ENCODE measurements around the gene CHCHD2. TPM values are rescaled to one million over a fixed set of nuclear protein-coding genes. Genes with fewer than 3 reads are reported as not detected.

CHCHD2 gene
- total and polyA plus RNA-seq, 2 of the 13 experiments (the other 11 are each of a cell fraction or from before 2014, with no cell fraction given) = 330 to 572 TPM

DNA sequence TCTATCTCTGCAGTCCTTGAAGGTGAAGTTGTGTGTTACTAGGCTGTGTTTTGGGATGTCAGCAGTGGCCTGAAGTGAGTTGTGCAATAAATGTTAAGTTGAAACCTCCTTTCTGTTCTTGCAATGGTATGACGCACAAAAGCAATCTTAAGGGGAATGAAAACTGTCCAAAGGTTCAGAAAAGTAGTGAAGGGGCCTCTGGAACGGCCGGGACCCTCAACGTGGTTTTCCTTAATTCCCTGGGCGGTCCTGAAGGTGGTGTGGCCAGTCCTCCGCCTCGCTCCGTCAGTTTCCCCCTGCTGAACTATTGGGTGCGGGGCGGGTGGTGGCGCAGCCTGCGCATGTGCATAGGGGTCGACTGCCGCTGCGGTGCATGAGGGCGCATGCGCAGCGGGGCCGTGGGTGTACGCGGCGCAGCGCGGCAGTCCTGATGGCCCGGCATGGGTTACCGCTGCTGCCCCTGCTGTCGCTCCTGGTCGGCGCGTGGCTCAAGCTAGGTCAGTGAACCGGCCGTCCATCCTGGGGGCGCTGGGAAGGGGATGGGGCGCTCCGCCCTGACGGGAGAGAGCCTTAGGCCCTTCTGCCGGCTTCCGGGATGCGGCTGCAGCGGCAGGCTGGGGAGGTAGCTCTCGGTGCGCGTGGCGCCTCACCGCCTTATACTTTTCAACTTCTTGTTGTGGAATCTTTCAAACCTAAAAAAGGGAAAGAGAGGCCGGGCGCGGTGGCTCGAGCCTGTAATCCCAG lies 42.2 kb downstream of the CHCHD2 start, which contains the start of gene SUMF2 (continued):
- TF ChIP-seq, protein P1, sequence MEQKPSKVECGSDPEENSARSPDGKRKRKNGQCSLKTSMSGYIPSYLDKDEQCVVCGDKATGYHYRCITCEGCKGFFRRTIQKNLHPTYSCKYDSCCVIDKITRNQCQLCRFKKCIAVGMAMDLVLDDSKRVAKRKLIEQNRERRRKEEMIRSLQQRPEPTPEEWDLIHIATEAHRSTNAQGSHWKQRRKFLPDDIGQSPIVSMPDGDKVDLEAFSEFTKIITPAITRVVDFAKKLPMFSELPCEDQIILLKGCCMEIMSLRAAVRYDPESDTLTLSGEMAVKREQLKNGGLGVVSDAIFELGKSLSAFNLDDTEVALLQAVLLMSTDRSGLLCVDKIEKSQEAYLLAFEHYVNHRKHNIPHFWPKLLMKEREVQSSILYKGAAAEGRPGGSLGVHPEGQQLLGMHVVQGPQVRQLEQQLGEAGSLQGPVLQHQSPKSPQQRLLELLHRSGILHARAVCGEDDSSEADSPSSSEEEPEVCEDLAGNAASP (CRISPR knock-in tag; IDR thresholded peaks at IDR 0.05; ENCODE audit: borderline replicate concordance) = no peak; the same call in 1 of the 2 replicates
- TF ChIP-seq FOXA1 (IDR thresholded peaks at IDR 0.05) = no peak
- 0 out of 2 replicates have a peak, but pooled peaks have one; percentile 30 for TF ChIP-seq FOXA1 (CRISPR knock-in tag; IDR thresholded peaks at IDR 0.05)
- peak; percentile 97 for TF ChIP-seq ZBTB38 (CRISPR knock-in tag; IDR thresholded peaks at IDR 0.05)
- TF ChIP-seq JUNB (CRISPR knock-in tag; IDR thresholded peaks at IDR 0.05; ENCODE audit: borderline replicate concordance) = no peak
- peak; percentile 97 for TF ChIP-seq ARNT2 (CRISPR knock-in tag; IDR thresholded peaks at IDR 0.05; ENCODE audit: low read depth)
- TF ChIP-seq, protein P2, sequence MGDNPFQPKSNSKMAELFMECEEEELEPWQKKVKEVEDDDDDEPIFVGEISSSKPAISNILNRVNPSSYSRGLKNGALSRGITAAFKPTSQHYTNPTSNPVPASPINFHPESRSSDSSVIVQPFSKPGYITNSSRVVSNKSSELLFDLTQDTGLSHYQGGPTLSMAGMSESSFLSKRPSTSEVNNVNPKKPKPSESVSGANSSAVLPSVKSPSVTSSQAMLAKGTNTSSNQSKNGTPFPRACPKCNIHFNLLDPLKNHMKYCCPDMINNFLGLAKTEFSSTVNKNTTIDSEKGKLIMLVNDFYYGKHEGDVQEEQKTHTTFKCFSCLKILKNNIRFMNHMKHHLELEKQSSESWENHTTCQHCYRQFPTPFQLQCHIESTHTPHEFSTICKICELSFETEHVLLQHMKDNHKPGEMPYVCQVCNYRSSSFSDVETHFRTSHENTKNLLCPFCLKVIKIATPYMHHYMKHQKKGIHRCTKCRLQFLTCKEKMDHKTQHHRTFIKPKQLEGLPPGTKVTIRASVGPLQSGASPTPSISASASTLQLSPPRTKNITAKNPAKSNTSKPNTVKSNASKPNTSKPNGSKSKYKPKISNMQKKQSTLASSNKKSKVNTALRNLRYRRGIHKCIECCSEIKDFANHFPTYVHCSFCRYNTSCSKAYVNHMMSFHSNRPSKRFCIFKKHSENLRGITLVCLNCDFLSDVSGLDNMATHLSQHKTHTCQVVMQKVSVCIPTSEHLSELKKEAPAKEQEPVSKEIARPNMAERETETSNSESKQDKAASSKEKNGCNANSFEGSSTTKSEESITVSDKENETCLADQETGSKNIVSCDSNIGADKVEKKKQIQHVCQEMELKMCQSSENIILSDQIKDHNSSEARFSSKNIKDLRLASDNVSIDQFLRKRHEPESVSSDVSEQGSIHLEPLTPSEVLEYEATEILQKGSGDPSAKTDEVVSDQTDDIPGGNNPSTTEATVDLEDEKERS (CRISPR knock-in tag; IDR thresholded peaks at IDR 0.05) = no peak
- TF ChIP-seq, protein P3, sequence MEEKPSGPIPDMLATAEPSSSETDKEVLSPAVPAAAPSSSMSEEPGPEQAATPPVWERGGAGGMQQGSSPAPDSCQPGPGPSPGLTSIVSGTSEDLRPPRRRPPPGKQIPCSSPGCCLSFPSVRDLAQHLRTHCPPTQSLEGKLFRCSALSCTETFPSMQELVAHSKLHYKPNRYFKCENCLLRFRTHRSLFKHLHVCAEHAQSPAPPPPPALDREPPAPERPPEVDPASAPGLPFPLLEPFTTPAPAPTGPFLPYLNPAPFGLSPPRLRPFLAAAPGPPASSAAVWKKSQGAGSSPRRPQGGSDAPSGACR (CRISPR knock-in tag; IDR thresholded peaks at IDR 0.05) = peak; percentile 91
- TF ChIP-seq ISX (CRISPR knock-in tag; conservative IDR thresholded peaks at IDR 0.05) = no peak
- TF ChIP-seq ZNF614 (CRISPR knock-in tag; IDR thresholded peaks at IDR 0.05; ENCODE audit: borderline replicate concordance) = no peak
- peak; percentile 95 for TF ChIP-seq MYC (CRISPR knock-in tag; IDR thresholded peaks at IDR 0.05; ENCODE audit: borderline replicate concordance)
- TF ChIP-seq ZNF17 (CRISPR knock-in tag; IDR thresholded peaks at IDR 0.05) = no peak
- peak; percentile 97; the same call in 1 of the 2 replicates for TF ChIP-seq AKAP8 (CRISPR knock-in tag; IDR thresholded peaks at IDR 0.05)
- TF ChIP-seq SOX6 (IDR thresholded peaks at IDR 0.05) = no peak
- peak; percentile 78 for TF ChIP-seq SOX6 (CRISPR knock-in tag; IDR thresholded peaks at IDR 0.05)
- peak; percentile 89 for TF ChIP-seq SALL2 (CRISPR knock-in tag; IDR thresholded peaks at IDR 0.05)
- peak; percentile 52; the same call in 1 of the 2 replicates for TF ChIP-seq ZNF605 (CRISPR knock-in tag; IDR thresholded peaks at IDR 0.05)
- no peak for TF ChIP-seq ZKSCAN8 (CRISPR knock-in tag; IDR thresholded peaks at IDR 0.05; ENCODE audit: borderline replicate concordance)
- TF ChIP-seq ZSCAN30 (CRISPR knock-in tag; IDR thresholded peaks at IDR 0.05) = no peak
- peak; percentile 59 for TF ChIP-seq HDAC2 (CRISPR knock-in tag; IDR thresholded peaks at IDR 0.05)
- no peak for TF ChIP-seq EEA1 (CRISPR knock-in tag; IDR thresholded peaks at IDR 0.05; ENCODE audit: borderline replicate concordance)
- no peak for TF ChIP-seq ZFP37 (CRISPR knock-in tag; IDR thresholded peaks at IDR 0.05; ENCODE audit: borderline replicate concordance)
- TF ChIP-seq MYNN (CRISPR knock-in tag; IDR thresholded peaks at IDR 0.05; ENCODE audit: low read depth) = 0 out of 2 replicates have a peak, but pooled peaks have one; percentile 70
- TF ChIP-seq RAD21 (CRISPR knock-in tag; IDR thresholded peaks at IDR 0.05) = peak; percentile 69
- TF ChIP-seq ZNF24 (IDR thresholded peaks at IDR 0.05) = no peak
- peak; percentile 85 for TF ChIP-seq CEBPG (CRISPR knock-in tag; IDR thresholded peaks at IDR 0.05)
- TF ChIP-seq NKX3-1 (CRISPR knock-in tag; IDR thresholded peaks at IDR 0.05) = peak; percentile 84; the same call in 1 of the 2 replicates
- peak; percentile 46; the same call in 1 of the 2 replicates for TF ChIP-seq NR2C2 (CRISPR knock-in tag; IDR thresholded peaks at IDR 0.05; ENCODE audit: borderline replicate concordance)

Measured in HepG2 (cell line).